Esophagus squamous epithelium (tissue), 4 donors: ENCODE data around the gene RNF223.

Source experiments
- POLR2A ChIP-seq, 4 donors: fragments of 450-650 bp; IDR thresholded peaks; one replicate each; pipeline ENCODE4 v1.6.1; 2017; ENCODE audit warnings: antibody characterized with exemption in 4 of 4, mild to moderate bottlenecking in 4 of 4, moderate library complexity in 3 of 4
- TF ChIP-seq, protein P1 (sequence below), 6 experiments: fragments of 450-650 bp in 4 of 6; fragments of 200-600 bp in 2 of 6; sonication (generic) in 2 of 6; IDR thresholded peaks; one replicate each; pipeline ENCODE4 v1.5.1; 2016 to 2019; ENCODE audit warnings: antibody characterized with exemption in 6 of 6, mild to moderate bottlenecking in 4 of 6, moderate library complexity in 4 of 6

DNA sequence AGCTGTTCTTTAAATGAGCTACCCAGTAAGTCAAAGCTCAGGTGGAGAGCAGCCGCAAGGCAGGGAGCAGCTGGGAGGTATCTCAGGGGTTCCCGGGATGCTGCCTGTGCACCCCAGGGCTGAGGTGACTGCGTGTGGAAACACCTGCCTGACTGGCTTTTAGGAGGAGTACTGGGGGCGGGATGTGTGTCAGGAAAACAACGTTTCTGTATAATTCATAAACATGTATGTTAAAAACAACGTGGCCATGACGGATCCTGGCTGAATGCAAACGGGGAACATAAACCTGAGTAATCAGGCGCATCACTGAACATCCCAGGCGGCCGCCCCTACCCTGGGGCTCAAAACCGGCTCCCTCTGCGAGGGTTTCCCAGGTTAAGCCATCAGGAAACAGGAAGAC is 40.3 kb upstream of the RNF223 start:
- TF ChIP-seq, protein P1, sequence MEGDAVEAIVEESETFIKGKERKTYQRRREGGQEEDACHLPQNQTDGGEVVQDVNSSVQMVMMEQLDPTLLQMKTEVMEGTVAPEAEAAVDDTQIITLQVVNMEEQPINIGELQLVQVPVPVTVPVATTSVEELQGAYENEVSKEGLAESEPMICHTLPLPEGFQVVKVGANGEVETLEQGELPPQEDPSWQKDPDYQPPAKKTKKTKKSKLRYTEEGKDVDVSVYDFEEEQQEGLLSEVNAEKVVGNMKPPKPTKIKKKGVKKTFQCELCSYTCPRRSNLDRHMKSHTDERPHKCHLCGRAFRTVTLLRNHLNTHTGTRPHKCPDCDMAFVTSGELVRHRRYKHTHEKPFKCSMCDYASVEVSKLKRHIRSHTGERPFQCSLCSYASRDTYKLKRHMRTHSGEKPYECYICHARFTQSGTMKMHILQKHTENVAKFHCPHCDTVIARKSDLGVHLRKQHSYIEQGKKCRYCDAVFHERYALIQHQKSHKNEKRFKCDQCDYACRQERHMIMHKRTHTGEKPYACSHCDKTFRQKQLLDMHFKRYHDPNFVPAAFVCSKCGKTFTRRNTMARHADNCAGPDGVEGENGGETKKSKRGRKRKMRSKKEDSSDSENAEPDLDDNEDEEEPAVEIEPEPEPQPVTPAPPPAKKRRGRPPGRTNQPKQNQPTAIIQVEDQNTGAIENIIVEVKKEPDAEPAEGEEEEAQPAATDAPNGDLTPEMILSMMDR (IDR thresholded peaks at IDR 0.05) = no peak
- no peak for TF ChIP-seq POLR2A (IDR thresholded peaks at IDR 0.05)
